Mesothelial cell of epicardium (in vitro differentiated cells): ENCODE results near the gene HNRNPR. TPM values are rescaled to one million over a fixed set of nuclear protein-coding genes. Genes with fewer than 3 reads are reported as not detected.

ENCODE experiments used
- DNase-seq, 2 experiments: peaks; one replicate each; pipeline ENCODE4 v3.0.0; 2021; ENCODE audit warnings: low spot score in 2 of 2; ENCODE audit not compliant: unreplicated experiment in 2 of 2
- H3K27ac Mint-ChIP-seq: 2 replicates; pipeline ENCODE4 v1.8.0; 2021; ENCODE audit warnings: mixed read lengths
- H3K27me3 Mint-ChIP-seq: 2 replicates; pipeline ENCODE4 v1.8.0; 2021; ENCODE audit warnings: low read depth, mixed read lengths
- H3K36me3 Mint-ChIP-seq: 2 replicates; pipeline ENCODE4 v1.8.0; 2021; ENCODE audit warnings: mixed read lengths
- H3K4me1 Mint-ChIP-seq: 2 replicates; pipeline ENCODE4 v1.8.0; 2021; ENCODE audit warnings: mixed read lengths
- H3K4me3 Mint-ChIP-seq: 2 replicates; pipeline ENCODE4 v1.8.0; 2021; ENCODE audit warnings: mild to moderate bottlenecking, moderate library complexity, mixed read lengths
- H3K9me3 Mint-ChIP-seq: 2 replicates; pipeline ENCODE4 v1.8.0; 2021; ENCODE audit warnings: mixed read lengths
- total RNA-seq: library from RNA; stranded (reverse); gene quantifications from 3 replicates; pipeline ENCODE4 v1.2.1, GENCODE V29; 2021
- TF ChIP-seq, protein P1 (sequence below): fragments of 200-600 bp; sonication (generic); IDR thresholded peaks from one replicate; pipeline ENCODE4 v1.5.0; 2021; ENCODE audit warnings: antibody characterized with exemption; ENCODE audit not compliant: unreplicated experiment

Gene HNRNPR
- total RNA-seq, 1 donor from 2014 or later = 199 TPM

DNA sequence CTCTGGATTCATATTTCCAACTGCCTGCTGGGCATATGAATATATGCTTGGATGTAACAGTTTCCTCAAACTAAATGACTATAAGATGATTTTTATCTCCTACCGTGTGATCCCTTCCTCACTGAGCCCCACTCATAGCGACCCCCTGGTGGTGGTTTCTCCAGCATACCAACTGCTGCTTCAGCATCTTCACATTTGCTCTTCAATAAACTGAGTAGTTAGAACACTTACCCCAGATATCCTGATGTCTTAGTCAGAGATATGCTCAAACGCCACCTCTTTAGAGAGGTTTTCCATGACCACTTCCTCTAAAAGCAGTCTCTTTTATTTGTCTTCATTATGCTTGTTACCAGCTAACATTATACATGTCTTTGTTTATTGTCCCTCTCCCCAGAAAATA, 10.2 kb upstream of the HNRNPR start:
- DNase-seq = no peak
- H3K27ac Mint-ChIP-seq = no peak overlapping the region
- H3K4me1 Mint-ChIP-seq = no peaks in the 10 kb centered on the region
- TF ChIP-seq, protein P1, sequence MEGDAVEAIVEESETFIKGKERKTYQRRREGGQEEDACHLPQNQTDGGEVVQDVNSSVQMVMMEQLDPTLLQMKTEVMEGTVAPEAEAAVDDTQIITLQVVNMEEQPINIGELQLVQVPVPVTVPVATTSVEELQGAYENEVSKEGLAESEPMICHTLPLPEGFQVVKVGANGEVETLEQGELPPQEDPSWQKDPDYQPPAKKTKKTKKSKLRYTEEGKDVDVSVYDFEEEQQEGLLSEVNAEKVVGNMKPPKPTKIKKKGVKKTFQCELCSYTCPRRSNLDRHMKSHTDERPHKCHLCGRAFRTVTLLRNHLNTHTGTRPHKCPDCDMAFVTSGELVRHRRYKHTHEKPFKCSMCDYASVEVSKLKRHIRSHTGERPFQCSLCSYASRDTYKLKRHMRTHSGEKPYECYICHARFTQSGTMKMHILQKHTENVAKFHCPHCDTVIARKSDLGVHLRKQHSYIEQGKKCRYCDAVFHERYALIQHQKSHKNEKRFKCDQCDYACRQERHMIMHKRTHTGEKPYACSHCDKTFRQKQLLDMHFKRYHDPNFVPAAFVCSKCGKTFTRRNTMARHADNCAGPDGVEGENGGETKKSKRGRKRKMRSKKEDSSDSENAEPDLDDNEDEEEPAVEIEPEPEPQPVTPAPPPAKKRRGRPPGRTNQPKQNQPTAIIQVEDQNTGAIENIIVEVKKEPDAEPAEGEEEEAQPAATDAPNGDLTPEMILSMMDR = no peak
- H3K4me3 Mint-ChIP-seq = no peak overlapping the region
- H3K9me3 Mint-ChIP-seq = peaks cover 12% of the 10 kb centered on the region
- peaks cover 18% of the 10 kb centered on the region for H3K36me3 Mint-ChIP-seq
- H3K27me3 Mint-ChIP-seq = peaks cover 2% of the 10 kb centered on the region

- H3K27ac Mint-ChIP-seq = no peak overlapping the region
- TF ChIP-seq, protein P1 = no peak
- no peak overlapping the region for H3K4me3 Mint-ChIP-seq
- peaks cover 5% of the 10 kb centered on the region for H3K36me3 Mint-ChIP-seq
- H3K9me3 Mint-ChIP-seq = no peaks in the 10 kb centered on the region
- DNase-seq = no peak
- H3K27me3 Mint-ChIP-seq = peaks cover 2% of the 10 kb centered on the region
- H3K4me1 Mint-ChIP-seq = no peaks in the 10 kb centered on the region
Measured at GRCh38 chr1:23352096-23352695, 8.1 kb upstream of the HNRNPR start.

DNA sequence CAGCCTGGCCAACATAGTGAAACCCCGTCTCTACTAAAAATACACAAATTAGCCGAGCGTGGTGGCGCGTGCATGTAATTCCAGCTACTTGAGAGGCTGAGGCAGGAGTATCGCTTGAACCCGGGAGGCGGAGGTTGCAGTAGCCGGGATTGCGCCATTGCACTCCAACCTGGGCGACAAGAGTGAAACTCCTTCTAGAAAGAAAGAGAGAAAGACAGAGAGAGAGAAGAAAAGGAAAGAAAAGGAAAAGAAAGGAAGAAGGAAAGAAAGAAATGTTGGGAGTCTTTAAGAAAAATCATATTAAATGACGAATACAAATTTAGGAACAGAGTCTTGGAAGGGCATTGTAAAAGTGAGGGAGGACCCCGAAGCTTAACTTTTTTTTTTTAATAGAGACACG, 1.8 kb upstream of the HNRNPR start:
- no peaks in the 10 kb centered on the region for H3K9me3 Mint-ChIP-seq
- H3K4me3 Mint-ChIP-seq = no peak overlapping the region
- TF ChIP-seq, protein P1 = no peak
- no peaks in the 10 kb centered on the region for H3K36me3 Mint-ChIP-seq
- H3K27me3 Mint-ChIP-seq = no peaks in the 10 kb centered on the region
- no peak for DNase-seq
- peaks cover 26% of the 10 kb centered on the region for H3K4me1 Mint-ChIP-seq
- peak overlapping the region; percentile 30 for H3K27ac Mint-ChIP-seq

- Mint-ChIP-seq H3K4me3 (peak overlapping the region; percentile 82), H3K27me3 (no peaks in the 10 kb centered on the region), H3K36me3 (no peaks in the 10 kb centered on the region), H3K4me1 (peaks cover 35% of the 10 kb centered on the region), H3K27ac (peak overlapping the region; percentile 99), H3K9me3 (no peaks in the 10 kb centered on the region)
- DNase-seq = no peak
- TF ChIP-seq, protein P1 = no peak
Measured at GRCh38 chr1:23344987-23345472, 946 bp upstream of the HNRNPR start.

DNA sequence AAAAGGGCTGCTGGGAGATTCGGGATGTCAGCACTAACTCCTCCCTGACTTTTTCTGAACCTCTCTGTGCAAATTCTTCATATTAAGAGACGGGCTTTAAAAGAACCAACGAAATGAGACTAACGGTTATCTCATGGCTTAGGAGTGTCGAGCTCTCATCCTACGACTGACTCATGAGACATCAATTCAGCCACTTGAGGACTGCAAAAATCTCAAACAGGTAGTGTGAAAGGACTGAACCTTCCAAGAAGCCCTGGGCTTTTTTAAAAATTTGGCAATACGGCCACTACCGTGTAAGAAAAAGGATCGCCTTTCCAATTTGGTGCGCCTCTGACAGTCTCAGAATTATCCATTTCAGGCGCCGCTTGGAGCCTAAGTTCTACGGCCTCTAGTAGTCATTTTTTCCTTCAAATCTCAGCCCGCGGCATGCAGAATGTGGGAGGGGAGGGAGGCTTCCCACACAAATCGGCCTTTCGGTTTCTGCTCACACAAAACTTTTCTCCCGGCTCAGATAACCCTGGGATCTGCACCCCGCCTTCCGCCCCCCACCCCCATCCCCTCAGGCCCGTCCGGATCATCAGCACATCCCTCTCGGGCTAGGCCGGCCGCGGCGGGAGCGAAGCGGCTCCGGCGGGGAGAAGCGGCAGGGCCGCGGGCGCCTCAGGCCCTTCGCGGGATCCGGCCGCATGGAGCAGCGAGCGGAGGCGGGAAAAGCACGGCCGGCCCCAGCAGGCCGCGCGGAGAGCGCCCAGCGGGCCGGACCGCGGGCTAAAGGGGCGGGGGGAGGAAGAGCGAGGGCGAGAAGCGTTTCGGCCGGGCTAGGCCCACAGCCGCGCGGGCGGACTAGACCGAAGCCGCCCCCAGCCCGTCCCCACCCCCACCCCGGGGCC, 618 bp downstream of the HNRNPR start:
- peak in 1 of 2 experiments; percentile 59 for DNase-seq
- Mint-ChIP-seq H3K4me1 (peaks cover 47% of the 10 kb centered on the region), H3K9me3 (no peaks in the 10 kb centered on the region), H3K27me3 (no peaks in the 10 kb centered on the region), H3K27ac (peak overlapping the region; percentile 86), H3K36me3 (no peaks in the 10 kb centered on the region), H3K4me3 (peak overlapping the region; percentile 82)
- TF ChIP-seq, protein P1 = no peak
